ENCODE data around the gene BIRC6.

GRCh38 chr2:32472605-32473004 lies 115.8 kb downstream of the BIRC6 start:
- TF ChIP-seq POLR2A (IDR thresholded peaks at IDR 0.05) (no peak), CTCF (IDR thresholded peaks at IDR 0.05) (no peak)

Measured in heart left ventricle (tissue), 13 donors.